HG03196 (cell line): ENCODE data around the gene ZNF750.

Experiments used
- ATAC-seq: cut with Tn5 transposase; IDR thresholded peaks from one replicate; pipeline ENCODE4 v1.9.1; 2021; ENCODE audit not compliant: unreplicated experiment

ZNF750 gene

GRCh38 chr17:82836823-82837357, 2.9 kb downstream of the ZNF750 start:
- no peak for ATAC-seq

GRCh38 chr17:82835766-82836512, 3.9 kb downstream of the ZNF750 start:
- no peak for ATAC-seq

- no peak for ATAC-seq
These were observed 4.7 kb downstream of the ZNF750 start for GRCh38 chr17:82835122-82835521.

- no peak for ATAC-seq
These were observed 6.8 kb downstream of the ZNF750 start for GRCh38 chr17:82832881-82833475.

GRCh38 chr17:82832411-82832810, 7.4 kb downstream of the ZNF750 start:
- ATAC-seq, result no peak

- ATAC-seq, result no peak
These were observed 8.0 kb downstream of the ZNF750 start for GRCh38 chr17:82831818-82832200.

- no peak for ATAC-seq
These were observed 8.6 kb downstream of the ZNF750 start for GRCh38 chr17:82831041-82831817.

GRCh38 chr17:82830249-82830661, 9.6 kb downstream of the ZNF750 start:
- no peak for ATAC-seq

- no peak for ATAC-seq
These were observed 10.8 kb downstream of the ZNF750 start for GRCh38 chr17:82828875-82829487.

GRCh38 chr17:82826956-82827355, 12.9 kb downstream of the ZNF750 start:
- ATAC-seq, result no peak

- no peak for ATAC-seq
These were observed 13.6 kb downstream of the ZNF750 start for GRCh38 chr17:82826211-82826610.

GRCh38 chr17:82825540-82826124, 14.2 kb downstream of the ZNF750 start:
- ATAC-seq, result no peak

- no peak for ATAC-seq
These were observed 16.8 kb downstream of the ZNF750 start for GRCh38 chr17:82823004-82823403.

GRCh38 chr17:82822281-82822680, 17.5 kb downstream of the ZNF750 start:
- no peak for ATAC-seq

GRCh38 chr17:82821554-82821953, 18.3 kb downstream of the ZNF750 start:
- ATAC-seq, result no peak

- ATAC-seq, result no peak
These were observed 19.3 kb downstream of the ZNF750 start for GRCh38 chr17:82820278-82821251.

- no peak for ATAC-seq
These were observed 21.9 kb downstream of the ZNF750 start for GRCh38 chr17:82817947-82818346.

GRCh38 chr17:82816358-82816757, 23.5 kb downstream of the ZNF750 start:
- ATAC-seq, result no peak

- no peak for ATAC-seq
These were observed 24.0 kb downstream of the ZNF750 start for GRCh38 chr17:82815790-82816305.

GRCh38 chr17:82815354-82815753, 24.5 kb downstream of the ZNF750 start:
- ATAC-seq, result no peak
